ENCODE measurements around the gene CD300LG. TPM values are rescaled to one million over a fixed set of nuclear protein-coding genes. Genes with fewer than 3 reads are reported as not detected.
A peak's percentile ranks its signal among the peaks of the same experiment; 100 is the strongest.

Gene CD300LG
- total RNA-seq, 1 donor from 2014 or later, result 12.6 TPM

DNA sequence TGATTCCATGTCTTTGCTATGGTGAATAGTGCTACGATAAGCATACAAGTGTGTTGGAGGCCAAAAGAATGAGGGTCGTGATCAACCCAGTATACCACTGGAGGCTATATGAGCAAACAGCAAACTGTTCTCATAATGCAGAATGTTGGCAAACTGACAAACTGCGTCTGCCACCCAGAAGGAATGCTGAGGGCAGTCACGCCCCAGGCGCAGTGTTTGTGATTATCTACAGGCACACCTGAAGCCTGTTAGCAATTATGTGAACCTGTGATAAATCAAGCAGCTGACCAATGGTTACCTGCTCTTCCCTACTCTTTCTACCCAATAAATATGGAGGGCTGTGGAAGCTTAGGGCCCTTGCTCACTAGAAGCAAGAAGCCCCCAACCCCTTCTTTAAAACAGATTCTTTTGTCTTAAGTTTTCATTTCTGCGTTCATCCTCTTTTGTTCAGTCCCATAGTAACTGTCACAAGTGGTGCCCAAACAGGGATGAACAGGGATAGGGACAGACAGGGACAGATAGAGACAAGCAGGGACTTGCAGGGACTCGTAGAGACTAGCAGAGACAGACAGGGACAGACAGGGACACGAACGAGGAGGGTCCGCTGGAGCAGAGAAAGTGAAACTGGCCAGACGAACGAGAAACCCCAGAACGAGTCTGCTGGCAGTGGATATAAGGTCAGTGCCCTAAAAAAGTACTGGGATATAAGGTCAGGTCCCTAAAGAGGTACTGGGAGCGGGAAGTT is 25.1 kb downstream of the CD300LG start:
- Histone ChIP-seq H3K4me1 (peaks cover 29% of the 10 kb centered on the region), H3K27ac (replicated peaks) (peak overlapping the region; percentile 89), H3K36me3 (no peaks in the 10 kb centered on the region), H3K27me3 (ENCODE audit: low read depth) (no peaks in the 10 kb centered on the region), H3K9me3 (replicated peaks) (no peaks in the 10 kb centered on the region), H3K4me3 (peak overlapping the region; percentile 50)
- intact Hi-C loops (cut with micrococcal nuclease), result no loop called here
- TF ChIP-seq, protein P1, sequence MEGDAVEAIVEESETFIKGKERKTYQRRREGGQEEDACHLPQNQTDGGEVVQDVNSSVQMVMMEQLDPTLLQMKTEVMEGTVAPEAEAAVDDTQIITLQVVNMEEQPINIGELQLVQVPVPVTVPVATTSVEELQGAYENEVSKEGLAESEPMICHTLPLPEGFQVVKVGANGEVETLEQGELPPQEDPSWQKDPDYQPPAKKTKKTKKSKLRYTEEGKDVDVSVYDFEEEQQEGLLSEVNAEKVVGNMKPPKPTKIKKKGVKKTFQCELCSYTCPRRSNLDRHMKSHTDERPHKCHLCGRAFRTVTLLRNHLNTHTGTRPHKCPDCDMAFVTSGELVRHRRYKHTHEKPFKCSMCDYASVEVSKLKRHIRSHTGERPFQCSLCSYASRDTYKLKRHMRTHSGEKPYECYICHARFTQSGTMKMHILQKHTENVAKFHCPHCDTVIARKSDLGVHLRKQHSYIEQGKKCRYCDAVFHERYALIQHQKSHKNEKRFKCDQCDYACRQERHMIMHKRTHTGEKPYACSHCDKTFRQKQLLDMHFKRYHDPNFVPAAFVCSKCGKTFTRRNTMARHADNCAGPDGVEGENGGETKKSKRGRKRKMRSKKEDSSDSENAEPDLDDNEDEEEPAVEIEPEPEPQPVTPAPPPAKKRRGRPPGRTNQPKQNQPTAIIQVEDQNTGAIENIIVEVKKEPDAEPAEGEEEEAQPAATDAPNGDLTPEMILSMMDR (IDR thresholded peaks at IDR 0.05; ENCODE audit: borderline replicate concordance), result no peak
- DNase-seq, result no peak

DNA sequence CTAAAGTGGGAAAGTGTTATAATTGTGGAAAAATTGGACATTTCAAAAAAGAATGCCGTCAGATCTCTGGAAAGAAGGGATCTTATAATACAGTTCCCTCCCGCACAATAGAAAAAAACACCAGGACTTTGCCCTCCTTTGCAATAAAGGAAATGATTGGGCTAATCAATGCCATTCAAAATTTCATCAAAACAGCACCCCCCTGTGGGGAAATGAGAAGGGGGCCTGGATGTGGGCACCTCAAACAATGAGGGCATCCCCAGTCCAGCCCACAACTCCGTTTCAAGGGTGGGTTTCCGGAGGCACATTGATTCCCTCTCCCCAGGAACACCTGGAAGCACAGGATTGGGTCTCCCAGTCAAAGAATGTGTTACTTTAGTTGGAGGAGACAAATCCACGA is 26.1 kb downstream of the CD300LG start:
- H3K4me3 ChIP-seq, result no peak overlapping the region
- peaks cover 37% of the 10 kb centered on the region for H3K4me1 ChIP-seq
- TF ChIP-seq, protein P1 (IDR thresholded peaks at IDR 0.05; ENCODE audit: borderline replicate concordance), result no peak
- DNase-seq, result no peak
- H3K27ac ChIP-seq (replicated peaks), result peak overlapping the region; percentile 89
- intact Hi-C loops (cut with micrococcal nuclease), result no loop called here
- no peaks in the 10 kb centered on the region for H3K9me3 ChIP-seq (replicated peaks)
- no peaks in the 10 kb centered on the region for H3K27me3 ChIP-seq (ENCODE audit: low read depth)
- no peaks in the 10 kb centered on the region for H3K36me3 ChIP-seq

DNA sequence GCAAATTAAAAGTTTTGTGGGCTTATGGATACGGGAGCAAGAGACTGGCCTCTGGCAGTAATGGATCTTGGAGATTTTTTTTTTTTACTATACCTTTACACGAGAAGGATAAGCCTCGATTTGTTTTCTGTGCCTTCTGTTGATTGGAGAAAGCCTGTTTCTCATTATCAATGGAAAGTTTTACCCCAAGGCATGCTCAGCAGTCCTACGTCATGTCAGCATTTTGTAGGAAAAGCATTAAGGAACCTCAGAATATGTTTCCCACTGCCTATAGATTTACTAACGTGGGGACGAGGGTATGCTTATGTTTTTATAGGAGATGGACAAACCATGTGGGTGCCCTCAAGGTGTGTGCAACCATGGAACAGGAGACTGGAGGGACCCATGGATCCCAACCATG is 26.8 kb downstream of the CD300LG start:
- intact Hi-C loops (cut with micrococcal nuclease), result no loop called here
- peak overlapping the region; percentile 89 for H3K27ac ChIP-seq (replicated peaks)
- TF ChIP-seq, protein P1 (IDR thresholded peaks at IDR 0.05; ENCODE audit: borderline replicate concordance), result no peak
- H3K36me3 ChIP-seq, result no peaks in the 10 kb centered on the region
- no peak for DNase-seq
- no peak overlapping the region for H3K4me3 ChIP-seq
- peaks cover 44% of the 10 kb centered on the region for H3K4me1 ChIP-seq
- H3K9me3 ChIP-seq (replicated peaks), result no peaks in the 10 kb centered on the region
- no peaks in the 10 kb centered on the region for H3K27me3 ChIP-seq (ENCODE audit: low read depth)

DNA sequence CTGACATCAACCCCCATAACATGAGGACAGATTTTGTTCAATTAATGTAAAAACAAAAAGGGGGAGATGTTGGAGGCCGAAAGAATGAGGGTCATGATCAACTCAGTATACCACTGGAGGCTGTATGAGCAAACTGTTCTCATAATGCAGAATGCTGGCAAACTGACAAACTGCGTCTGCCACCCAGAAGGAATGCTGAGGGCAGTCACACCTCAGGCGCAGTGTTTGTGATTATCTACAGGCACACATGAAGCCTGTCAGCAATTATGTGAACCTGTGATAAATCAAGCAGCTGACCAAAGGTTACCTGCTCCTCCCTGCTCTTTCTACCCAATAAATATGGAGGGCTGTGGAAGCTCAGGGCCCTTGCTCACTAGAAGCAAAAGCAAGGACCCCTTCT is 27.3 kb downstream of the CD300LG start:
- Histone ChIP-seq H3K27ac (replicated peaks) (peak overlapping the region; percentile 89), H3K27me3 (ENCODE audit: low read depth) (no peaks in the 10 kb centered on the region), H3K9me3 (replicated peaks) (no peaks in the 10 kb centered on the region), H3K4me1 (peaks cover 45% of the 10 kb centered on the region), H3K36me3 (no peaks in the 10 kb centered on the region), H3K4me3 (no peak overlapping the region)
- DNase-seq, result peak; percentile 41
- TF ChIP-seq, protein P1 (IDR thresholded peaks at IDR 0.05; ENCODE audit: borderline replicate concordance), result no peak
- intact Hi-C loops (cut with micrococcal nuclease), result no loop called here

DNA sequence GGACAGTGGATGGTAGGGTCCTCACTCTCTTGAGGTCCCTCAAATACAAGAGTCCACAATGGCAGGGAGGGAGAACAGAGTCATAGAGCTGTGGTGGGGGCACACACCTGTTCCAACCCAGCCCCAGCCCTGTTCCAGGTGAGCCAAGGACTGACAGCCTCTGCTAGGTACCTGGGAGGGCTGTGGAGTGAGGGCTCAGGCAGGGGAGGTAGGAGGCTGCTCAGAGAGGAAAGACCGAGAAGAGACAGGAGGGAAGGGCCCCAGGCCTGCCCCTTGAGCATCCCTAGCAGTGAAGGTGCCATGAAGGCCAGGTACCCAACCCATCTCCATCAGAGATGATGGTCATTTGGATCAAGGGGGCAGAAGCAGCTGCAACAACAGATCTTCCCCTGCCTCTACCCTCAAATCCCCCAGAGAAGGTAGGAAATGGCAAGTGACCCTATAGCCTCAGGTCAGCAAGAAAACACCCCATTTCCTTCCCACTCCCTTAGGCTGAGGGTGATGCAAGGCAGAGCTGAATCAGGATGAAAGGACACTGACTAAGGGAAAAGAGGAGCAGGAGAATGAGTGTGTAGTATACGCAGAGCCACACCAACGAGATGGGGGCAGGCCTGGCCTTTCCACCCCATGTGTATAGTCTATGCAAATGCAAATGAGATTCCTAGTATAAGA is 28.6 kb downstream of the CD300LG start:
- H3K27me3 ChIP-seq (ENCODE audit: low read depth), result no peaks in the 10 kb centered on the region
- no peak for DNase-seq
- intact Hi-C loops (cut with micrococcal nuclease), result no loop called here
- H3K27ac ChIP-seq (replicated peaks), result peak overlapping the region; percentile 89
- H3K9me3 ChIP-seq (replicated peaks), result no peaks in the 10 kb centered on the region
- H3K4me3 ChIP-seq, result no peak overlapping the region
- no peaks in the 10 kb centered on the region for H3K36me3 ChIP-seq
- TF ChIP-seq, protein P1 (IDR thresholded peaks at IDR 0.05; ENCODE audit: borderline replicate concordance), result no peak
- peaks cover 45% of the 10 kb centered on the region for H3K4me1 ChIP-seq

Data from left ventricle myocardium inferior (tissue), 1 donor.